OCI-LY7 (cell line): ENCODE results near the gene GOLGA8R.
"Not testable (repeated sequence)": the region's sequence is repeated elsewhere in the genome, so short reads cannot be mapped to it uniquely, and the experiment has no call there.

ENCODE experiments used
- EZH2phosphoT487 ChIP-seq: fragments of 200-600 bp; sonication (generic); IDR thresholded peaks from 2 replicates; pipeline ENCODE4 v1.6.1; 2018; ENCODE audit warnings: low read depth, borderline replicate concordance, mild to moderate bottlenecking, mixed run types, antibody characterized with exemption, low read length, moderate library complexity, mixed read lengths
- TF ChIP-seq, protein P1 (sequence below): fragments of 200-600 bp; sonication (generic); conservative IDR thresholded peaks from 2 replicates; pipeline ENCODE4 v1.5.1; 2014; ENCODE audit warnings: mild to moderate bottlenecking, antibody characterized with exemption, low read length, moderate library complexity, mixed read lengths

DNA sequence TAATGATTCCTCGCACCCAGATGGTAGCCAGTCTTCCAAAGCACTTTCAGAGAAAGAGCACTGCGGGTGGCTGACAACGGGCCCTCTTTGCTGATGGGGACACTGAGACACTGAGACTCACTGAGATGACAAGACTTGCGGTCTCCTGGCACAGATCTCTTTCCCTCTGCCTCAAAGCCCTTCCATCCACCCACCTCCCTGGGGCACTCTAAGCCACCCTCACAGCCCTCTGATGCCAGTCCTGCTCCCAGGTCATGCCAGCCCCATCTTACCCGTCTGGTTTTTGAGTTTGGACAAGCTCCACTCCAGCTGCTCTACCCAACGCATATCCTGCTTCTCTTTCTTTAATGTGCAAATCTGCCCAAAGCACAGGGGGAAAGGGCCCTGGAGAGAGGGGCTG is 6.4 kb downstream of the GOLGA8R start:
- TF ChIP-seq EZH2phosphoT487: not testable (repeated sequence)
- TF ChIP-seq, protein P1, sequence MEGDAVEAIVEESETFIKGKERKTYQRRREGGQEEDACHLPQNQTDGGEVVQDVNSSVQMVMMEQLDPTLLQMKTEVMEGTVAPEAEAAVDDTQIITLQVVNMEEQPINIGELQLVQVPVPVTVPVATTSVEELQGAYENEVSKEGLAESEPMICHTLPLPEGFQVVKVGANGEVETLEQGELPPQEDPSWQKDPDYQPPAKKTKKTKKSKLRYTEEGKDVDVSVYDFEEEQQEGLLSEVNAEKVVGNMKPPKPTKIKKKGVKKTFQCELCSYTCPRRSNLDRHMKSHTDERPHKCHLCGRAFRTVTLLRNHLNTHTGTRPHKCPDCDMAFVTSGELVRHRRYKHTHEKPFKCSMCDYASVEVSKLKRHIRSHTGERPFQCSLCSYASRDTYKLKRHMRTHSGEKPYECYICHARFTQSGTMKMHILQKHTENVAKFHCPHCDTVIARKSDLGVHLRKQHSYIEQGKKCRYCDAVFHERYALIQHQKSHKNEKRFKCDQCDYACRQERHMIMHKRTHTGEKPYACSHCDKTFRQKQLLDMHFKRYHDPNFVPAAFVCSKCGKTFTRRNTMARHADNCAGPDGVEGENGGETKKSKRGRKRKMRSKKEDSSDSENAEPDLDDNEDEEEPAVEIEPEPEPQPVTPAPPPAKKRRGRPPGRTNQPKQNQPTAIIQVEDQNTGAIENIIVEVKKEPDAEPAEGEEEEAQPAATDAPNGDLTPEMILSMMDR: not testable (repeated sequence)
